ENCODE results near the gene LRP1-AS.
A peak's percentile ranks its signal among the peaks of the same experiment; 100 is the strongest.

LRP1-AS gene

DNA sequence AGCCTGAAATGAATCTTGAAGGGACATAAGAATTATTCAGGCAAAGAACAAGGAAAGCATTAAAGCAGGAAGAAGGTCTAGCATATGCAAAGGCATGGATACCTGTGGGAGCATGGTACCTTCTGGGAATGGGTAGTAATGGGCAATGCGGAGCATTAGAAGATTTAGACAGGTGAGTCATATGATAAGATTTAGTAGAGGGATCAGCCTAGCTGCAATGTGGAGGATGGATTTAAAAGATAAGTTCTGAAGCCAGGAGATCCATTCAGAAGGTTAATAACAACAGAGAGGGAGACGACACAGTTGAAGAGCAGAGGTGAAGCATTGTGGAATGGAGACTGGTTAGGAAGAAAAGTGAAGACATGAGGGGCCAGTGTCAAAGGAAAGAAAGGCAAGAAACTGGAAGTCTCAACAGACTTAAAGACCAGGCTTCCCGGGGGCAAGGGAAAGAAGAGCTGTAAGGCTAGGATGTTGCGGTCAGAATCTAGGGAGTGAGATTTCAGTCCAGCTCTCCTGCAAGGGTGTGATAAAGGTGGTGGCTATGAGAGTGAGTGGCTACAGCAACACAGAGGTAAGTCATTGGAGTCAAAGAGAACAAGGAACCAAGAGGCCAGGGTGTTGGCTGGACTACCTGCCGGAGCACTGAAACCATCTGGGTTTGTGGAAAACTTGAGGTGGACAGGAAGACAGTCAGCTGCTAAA, 30.7 kb downstream of the LRP1-AS start:
- no peak for DNase-seq

DNA sequence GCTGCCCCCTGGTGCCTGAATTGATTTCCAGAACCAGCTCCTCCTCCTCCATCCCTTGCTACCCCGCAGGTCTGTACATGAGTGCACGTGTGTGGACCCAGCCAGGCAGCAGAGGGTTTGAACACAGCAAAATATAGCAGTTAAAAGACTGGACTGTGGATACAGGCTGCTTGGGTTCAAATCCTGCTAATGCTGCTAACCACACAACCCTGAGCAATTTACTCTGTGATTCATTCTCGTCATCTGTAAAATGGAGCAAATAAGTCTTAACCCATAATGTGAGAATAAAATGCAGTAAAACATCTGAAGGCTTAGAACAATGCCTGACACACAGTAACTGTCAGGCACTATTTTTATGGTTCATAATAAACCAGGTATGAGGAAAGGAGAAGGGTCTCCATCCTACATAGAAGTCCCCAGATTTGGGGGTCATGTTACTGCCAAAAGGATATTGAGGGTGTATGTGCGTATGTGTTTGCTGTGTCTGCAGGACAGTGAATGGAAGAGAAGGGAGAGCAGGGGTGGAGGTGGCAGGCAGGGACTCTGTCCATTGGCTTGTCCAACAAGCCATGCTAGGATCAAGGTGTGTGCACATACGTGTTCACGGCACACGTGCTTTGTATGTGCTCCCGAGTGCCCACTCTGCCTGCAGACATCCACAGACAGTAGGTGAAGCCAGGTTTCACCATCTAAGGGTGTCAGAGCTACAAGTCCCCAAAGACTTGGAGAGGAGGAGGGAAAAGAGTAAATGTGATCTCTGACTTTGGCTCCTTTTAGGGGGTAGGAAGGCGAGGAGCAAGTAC, 34.7 kb downstream of the LRP1-AS start:
- peak; percentile 68 for DNase-seq

DNA sequence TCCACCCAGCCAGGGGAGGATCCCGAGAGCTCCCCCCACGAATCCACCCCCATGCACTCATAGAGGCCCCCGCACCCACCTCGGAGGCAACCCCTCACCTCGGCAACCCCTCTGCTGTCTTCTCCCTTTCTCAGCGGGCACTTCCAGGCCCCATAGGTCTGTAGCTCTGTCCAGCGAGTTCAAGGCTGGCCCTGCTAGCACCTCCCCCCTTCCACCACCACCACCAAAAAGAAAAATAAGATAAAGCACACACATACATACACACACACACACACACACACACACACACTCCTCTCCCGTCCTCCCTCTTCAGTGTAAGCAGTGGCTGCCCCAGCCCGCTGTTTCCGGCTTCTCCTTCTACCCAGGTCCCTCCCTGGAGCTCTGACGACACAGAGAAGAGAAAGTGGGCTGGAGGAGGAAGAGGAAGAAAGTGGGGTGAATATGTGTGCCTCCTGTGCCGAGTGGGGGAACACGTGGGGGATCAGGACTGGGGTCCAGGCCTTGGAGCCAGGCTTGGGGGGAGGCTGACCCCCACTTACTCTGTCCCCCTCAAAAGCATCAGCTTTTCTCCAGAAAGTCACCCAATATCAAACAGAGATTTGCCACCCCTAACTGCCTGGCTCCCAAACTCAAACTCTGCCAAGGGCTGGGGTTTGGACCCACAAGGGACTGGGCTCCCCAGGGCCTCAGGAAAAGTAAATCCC, 36.2 kb downstream of the LRP1-AS start, which contains the start of gene STAT6:
STAT6 (minus strand) TSS at position 332 of the 704 bp plus-strand sequence. CDS start 3,084 bp downstream, outside the sequence.
- peak; percentile 88 for DNase-seq

DNA sequence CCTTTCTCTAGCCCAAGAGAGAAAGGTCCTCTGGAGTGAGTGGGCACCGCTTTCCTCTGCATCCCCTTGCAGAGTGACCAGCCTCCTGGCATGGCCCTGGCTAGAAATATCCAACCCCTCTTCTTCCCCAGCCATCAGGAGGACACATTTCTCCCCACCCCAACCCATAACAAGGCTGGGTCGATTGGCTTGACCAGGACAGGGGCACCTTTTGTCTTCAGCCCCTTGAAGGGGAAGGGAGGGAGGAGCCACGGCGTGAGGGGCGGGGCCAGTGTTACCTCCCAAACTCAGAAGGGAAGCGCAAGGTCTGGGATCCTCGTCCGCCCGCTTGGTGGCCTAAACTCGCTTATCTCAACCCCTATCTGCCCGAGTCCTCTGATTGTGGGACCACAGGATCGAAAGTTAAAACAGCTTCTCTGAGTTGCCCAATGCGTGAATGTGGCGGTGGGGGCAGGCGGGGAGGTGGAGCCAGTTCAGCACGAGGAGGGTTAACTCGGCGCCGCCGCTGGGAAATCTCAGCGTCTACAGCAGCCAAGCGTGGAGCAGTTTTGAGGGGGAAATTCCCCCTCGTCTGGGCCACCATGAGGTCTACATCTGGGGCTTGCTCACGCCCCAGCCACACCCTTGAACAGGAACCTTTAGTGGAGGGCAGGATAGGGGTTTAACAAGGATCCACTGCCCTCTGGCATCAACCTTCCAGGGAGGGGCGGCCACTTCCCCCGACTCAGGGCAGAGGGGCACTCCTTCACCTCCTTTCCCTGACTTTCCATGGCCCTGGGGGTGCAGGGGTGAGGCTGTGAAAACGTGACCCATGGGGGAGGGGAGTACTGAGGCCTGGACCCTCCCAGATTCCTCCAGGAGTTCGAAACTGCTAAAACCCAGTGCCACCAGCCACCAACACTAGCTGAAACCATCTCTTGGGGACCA, 37.1 kb downstream of the LRP1-AS start:
- peak; percentile 57 for DNase-seq

DNA sequence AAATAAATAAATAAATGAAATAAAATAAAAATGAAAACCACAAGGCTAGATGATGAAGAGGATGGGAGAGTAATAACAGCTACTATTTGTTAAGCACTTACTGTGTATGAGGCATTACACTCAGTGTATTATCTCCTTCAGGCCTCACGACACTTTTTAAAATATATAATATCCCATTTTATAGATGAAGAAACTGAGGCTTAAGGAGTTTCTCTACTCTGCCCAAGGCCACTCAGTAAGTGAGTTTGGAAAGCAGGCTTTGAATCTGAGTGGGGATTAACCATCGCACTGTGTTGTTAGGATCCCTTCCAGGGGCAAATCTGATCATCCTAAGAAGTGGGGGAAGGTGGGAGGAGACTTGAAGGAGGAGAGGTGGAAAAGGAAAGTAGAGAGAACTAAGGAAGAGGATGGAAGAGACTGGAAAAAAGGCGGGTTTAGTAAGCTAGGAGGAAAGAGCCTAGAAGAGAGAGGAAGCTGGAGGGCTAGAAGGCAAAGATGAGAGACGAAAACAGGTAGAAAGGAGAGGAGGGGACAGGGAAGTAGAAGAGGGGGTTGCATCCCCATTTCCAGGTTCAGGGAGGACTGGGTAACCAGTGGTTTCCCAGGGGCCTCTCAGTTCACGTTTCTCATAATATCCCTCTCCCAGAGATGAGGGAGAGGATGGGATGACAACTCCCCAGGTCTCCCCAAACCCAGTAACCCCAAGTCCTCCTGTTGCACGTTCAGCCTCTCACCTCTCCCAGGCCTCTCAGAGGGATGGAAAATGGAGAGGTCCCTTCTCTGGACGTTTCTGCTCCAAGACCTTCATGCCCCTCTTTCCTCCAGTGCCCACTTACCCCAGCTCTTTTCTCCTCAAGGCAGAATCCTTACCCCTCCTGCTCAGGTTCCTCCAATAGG, 38.0 kb downstream of the LRP1-AS start:
- no peak for DNase-seq

DNA sequence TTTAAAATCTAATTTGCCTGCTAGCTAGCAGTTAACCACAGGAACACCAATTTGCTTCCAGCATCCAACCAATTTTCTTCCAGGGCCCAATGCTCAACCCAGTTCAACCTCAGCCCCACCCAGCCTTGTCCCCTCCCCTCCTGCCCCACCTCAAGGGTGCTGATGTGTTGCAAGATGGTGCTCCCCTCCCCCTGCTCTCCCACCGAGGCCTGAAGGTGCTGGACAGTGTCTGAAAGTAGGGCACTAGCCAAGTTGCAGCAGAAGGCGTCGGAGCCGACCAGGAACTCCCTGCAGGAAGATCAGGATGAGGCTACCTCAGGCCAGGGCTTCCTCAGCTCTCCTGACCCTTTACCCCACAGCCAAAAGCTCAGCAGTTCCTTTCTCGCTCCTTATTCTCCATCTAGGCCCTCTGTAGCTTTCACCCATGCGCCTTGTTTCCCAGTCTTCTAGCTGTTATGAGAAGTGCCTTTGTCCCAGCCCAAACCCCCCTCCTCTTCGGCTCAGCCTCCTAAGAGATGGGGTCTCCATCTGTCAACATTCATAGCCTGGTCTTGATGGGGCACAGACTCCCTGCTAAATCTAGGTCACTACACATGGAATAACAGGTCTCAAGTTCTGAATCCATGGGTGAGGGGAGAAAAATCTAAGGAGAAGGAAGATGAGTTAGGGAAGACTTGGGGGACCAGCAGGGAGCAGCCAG, 39.8 kb downstream of the LRP1-AS start:
- DNase-seq: no peak

DNA sequence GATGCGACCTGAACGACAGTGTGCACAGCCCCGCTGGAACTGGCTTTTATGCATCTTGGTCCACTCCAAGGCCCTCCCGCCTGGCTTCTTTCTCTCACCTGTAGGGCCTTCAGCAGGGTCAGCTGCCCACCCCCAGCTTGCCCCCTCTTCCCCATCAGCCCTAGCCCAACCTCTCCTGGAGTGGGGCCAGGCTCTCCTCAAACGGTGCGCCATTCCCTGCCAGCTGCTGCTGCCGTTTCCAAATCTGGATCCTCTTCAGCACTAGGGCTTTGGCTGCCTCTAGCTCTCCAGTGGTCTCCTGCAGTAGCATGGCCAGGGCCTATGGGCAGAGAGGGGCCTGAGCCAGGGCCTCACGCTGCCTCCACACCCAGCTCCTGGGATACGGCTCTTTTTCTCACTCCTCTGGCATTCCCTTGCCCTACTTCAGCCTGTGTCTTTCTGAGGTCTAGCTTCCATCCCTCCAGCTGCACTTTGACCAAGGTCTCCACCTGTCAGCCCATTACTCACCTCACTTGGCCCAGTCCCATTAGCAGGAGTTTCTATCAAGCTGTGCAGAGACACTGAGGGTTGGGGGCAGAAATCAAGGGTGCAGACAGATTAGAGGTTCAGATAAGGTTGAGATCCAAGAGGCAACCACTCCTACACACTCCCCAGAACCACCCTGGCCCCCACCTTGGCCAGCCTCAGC, 41.3 kb downstream of the LRP1-AS start:
- DNase-seq: no peak

DNA sequence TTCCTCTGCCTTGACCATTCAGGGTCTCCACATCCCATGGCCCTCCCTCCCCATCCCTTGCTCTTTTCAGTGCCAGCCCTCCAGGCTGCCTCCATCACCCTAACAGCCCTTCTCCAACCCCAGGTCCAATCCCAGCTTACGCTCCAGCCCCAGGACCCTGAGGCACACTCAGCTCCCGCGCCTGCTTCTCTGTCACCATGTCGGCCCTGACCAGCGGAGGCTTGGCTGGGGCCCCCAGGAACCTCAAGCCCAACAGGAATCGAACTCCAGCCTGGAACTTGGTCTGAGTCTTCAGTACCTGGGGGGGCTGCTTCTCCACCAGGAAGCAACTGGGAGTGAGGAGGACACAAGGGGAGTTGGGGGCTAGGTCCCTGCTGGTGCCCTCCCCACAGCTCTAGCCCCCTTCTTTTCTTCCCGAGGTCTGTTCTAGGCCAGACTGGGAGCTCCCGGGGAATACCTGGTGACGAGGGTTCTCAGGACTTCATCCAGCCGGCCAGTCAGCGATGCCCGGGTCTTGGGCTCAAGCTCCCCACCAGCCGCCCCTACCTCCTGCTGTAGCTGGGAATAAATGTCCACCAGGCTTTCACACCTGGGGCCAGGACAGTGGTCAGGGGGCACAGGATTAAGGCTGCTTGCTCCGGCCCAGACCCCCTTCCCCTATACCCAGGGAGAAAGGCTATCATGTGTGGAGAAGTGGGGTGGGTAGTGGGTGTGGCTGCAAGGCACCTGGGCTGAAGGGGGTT, 42.2 kb downstream of the LRP1-AS start:
- DNase-seq: no peak

DNA sequence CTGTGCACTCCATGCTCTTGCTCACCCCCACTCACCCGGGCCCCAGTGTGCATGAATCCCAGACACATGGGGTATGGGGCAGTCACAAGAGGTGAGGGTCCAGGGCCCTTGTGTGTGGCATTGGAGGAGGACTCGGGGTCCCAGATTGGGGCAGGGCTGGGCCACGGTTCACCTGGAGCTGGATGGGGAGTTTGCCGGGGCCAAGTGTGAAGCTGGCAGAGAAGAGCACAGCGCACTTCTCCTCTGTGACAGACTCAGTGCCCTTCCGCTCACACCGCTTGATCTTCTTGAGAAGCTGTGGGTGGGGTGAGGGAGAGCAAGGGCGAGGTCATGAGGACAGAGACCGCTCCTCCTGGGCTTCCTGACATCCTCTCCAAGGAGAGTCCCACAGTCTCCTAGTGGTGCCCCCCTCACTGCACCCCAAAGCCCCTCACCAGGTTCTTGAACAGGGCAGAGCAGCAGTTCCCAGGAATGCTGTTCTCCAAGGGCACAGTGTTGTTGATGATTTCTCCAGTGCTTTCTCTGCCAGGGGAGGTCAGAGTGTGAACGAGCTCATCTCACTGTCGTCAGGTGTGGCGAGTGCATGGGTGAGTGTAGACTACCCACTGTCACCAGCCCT, 43.0 kb downstream of the LRP1-AS start:
- no peak for DNase-seq

DNA sequence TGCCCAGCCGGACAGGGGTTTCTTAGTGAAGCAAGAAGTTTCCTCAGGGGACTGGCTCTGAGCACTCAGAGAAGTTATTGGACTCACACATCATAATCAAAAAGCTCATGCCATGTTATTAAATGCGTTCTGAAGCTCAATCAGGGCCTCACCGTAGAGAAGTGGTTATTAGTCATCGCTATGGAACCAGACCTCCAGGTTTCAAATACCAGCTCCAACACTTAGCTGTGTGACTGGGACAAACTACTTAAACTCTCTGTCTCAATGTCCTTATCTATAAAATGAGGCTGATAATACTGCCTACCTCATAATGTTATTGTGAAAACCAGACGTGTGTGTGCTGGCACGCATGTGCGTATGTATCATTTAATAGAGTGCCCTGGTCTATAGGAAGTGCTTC, 43.6 kb downstream of the LRP1-AS start:
- no peak for DNase-seq

DNA sequence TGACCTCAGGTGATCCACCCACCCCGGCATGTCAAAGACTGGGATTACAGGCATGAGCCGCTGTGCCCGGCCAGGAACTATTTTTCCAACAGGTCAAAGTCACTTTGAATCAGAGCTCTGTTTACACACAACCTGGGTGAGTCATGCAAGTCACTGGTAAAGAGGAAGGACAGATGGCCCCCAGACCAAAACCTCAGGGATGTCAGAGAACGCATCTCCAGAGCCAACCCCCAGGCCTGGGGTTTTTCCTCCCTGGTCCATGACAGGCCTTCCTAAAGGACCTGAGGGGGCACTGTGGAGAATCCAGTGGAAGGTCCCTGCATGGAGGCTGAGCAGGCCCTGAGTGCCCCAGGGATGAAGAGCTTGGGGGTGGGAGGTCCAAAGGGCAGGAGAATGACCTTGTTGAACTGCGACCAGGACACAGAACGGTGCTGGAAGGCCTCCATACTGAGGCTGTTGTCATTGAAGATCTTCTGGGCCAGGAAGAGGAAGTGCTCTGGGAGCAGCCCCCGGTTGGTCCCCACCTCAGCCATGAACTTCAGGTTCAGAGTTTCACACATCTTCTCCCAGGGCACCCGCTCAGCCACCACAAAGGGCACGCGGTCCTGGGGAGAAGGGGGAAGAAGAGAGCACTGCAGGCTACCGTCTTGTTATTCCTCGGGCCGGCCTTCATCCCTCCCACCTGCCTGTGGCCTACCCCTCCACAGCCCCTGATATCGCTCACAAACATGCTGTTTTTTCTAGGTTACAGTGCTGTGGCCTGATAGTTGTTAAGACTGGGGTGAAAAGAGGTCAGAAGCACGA, 45.3 kb downstream of the LRP1-AS start:
- no peak for DNase-seq

DNA sequence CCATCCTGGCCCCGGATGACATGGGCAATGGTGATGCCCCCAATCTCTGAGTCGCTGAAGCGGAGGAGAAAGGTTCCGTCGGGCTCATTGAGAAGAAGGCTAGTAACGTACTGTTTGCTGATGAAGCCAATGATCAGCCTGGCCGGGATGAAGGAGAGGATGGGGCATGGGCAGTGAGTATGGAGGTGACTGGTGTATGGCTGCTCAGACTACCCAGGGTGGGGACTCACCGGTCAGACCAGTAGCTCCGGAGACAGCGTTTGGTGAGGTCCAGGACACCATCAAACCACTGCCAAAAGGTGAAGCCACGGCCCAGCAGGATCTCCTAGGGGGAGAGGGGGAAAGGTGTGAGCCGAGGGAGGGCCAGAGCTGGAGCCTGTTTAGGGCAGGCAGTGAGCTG, 47.7 kb downstream of the LRP1-AS start:
- no peak for DNase-seq

DNA sequence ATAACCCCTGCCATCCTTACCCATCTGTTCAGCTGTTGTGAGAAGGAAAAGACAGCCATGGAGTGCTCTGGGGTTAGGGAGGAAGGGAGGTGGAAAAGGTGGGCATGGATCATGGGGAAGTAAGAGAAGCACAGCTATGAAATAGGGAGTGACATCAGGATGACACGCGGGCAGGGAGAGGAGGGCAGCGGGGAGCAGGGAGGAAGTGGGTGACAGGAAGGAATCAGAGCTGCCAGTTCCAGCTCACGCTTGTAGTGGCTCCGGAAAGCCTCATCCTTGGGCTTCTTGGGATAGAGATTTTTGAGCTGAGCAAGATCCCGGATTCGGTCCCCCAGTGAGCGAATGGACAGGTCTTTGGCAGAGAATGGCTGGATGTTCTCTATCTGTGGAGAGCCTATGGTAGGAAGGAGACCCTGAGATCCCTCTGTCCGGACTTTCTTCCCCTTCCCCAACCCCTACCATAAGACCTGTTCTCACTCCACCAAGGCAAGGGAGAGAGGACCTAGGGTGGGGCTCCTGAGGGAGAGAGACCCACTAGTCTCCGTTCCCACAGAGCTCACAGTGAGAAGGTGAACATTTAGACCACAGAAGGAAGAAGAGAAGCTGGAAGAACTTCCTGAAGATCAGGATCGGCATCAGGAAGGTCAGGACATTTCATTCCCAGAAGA, 48.2 kb downstream of the LRP1-AS start:
- no peak for DNase-seq

DNA sequence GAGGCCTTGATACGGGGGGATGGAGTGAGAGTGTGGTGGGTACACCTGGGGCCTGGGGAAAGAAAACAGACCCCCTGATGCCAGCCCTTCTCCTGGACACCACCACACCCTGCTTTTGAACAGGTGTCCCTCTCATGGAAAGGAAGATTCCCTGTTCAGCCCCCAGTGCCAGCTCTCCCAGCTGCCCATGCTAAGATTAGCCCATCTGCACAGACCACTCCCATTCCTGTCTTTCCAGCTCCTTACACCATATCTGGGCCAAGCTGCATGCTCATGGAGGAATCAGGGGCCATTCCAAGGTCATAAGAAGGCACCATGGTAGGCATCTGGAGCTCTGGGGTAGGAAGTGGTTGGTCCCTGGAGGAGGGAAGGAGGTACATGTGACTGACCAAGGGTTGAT, 48.9 kb downstream of the LRP1-AS start:
- DNase-seq: no peak

DNA sequence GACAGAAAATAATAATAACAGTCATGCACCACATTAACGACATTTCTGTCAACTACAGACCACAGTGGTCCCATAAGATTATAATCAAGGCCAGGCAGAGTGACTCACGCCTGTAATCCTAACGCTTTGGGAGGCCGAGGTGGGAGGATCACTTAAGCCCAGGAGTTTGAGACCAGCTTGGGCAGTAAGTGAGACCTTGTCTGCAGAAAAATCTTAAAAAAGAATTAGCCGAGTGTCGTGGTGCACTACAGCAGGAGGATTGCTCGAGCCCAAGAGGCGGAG, 49.9 kb downstream of the LRP1-AS start:
- DNase-seq: no peak

DNA sequence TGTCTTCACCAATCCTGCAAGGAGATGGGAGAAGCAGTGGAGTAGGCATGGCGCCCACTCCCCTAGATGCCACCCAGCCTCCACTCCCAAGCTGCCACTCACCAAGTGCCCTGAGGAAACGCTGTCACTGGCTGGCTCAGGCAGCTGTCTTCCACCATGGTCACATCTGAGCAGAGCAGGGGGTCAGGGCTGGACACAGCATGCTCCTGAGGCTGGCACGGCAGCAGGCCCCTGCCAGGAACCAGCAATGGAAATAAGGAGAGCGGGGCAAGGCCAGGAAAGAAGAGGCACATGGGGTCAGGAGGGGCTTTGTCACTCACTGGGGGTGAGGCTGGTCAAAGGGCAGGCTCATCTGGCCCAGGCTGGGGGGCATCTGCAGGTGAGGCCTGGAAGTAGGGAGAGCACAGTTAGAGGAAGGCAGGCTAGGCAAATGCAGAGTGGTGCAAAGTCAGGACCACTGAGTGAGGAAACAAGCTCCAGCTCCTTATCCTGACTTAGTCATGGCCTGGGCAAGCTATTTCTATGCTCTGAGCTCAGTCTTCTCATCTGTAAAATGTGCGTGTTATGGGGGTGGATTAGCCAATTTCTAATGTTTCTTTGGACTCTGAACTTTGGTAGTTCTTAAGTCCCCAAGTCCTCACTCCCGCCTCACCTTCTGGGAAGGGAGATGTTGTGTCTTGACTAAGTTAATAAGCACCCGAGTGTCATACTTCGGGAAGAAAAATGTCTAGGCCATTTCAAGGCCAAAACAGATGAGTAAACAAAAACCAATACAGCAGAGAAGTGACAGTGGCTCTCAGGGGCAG, 50.5 kb downstream of the LRP1-AS start:
- DNase-seq: no peak

DNA sequence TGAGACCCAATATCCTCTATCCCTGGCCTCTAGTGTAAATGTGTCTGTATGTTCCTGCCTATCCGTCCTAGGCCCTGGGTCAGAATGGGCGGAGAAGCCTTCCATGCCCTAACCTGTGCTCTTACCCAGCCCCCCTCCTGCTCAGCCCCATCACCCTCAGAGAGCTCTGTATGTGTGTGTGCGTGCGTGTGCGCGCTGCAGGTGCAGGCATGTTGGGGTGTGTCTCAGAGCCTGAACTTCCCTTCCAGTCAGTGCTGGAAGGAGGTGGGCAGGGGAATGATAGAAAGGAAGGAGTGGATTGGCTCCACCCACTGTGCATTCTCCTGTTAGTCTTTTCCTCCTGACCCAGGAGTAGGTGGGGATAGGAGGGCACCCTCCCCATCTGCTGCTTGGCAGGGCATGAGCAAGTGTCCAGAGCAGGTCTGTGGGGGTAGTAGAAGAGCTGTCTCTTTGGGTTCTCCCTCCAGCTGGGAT, 51.3 kb downstream of the LRP1-AS start:
- DNase-seq: no peak

All from GF-D8 (cell line).